Stomach (tissue), 9 donors: ENCODE results near the gene STRBP. TPM values are rescaled to one million over a fixed set of nuclear protein-coding genes. Genes with fewer than 3 reads are reported as not detected.

Source experiments
- DNase-seq, 2 donors: peaks; one replicate each; pipeline versions ENCODE4 v3.0.0 to v3.0.0-alpha.2; 2013 to 2019
- H3K27ac ChIP-seq, 5 donors: fragments of 200-600 bp in 4 of 5; sonication (generic) in 4 of 5; one replicate each; pipeline ENCODE4 v1.5.1; 2013 to 2019; ENCODE audit warnings: mild to moderate bottlenecking in 1 of 5, moderate library complexity in 1 of 5
- H3K27me3 ChIP-seq, 3 donors: fragments of 200-600 bp; sonication (generic); one replicate each; pipeline ENCODE4 v1.5.1; 2017 to 2019; ENCODE audit warnings: mixed run types in 1 of 3
- H3K36me3 ChIP-seq, 4 donors: fragments of 200-600 bp; sonication (generic); 1 replicate in 3 of 4; 2 replicates in 1 of 4; pipeline ENCODE4 v1.5.1; 2016 to 2019
- H3K4me1 ChIP-seq, 4 donors: fragments of 200-600 bp; sonication (generic); one replicate each; pipeline ENCODE4 v1.5.1; 2016 to 2019
- H3K4me3 ChIP-seq, 4 donors: fragments of 200-600 bp; sonication (generic) in 3 of 4; one replicate each; pipeline ENCODE4 v1.5.1; 2016 to 2019; ENCODE audit warnings: mild to moderate bottlenecking in 1 of 4
- H3K9me3 ChIP-seq, 4 donors: fragments of 200-600 bp; sonication (generic); one replicate each; pipeline ENCODE4 v1.5.1; 2016 to 2019
- EP300 ChIP-seq: sonication (generic); formaldehyde crosslinking; IDR thresholded peaks from one replicate; pipeline ENCODE4 v1.6.1; 2017; ENCODE audit warnings: antibody characterized with exemption
- POLR2A ChIP-seq, 4 donors: fragments of 450-650 bp; IDR thresholded peaks; one replicate each; pipeline ENCODE4 v1.6.1; 2016; ENCODE audit warnings: antibody characterized with exemption in 4 of 4, control low read depth in 2 of 4, mild to moderate bottlenecking in 1 of 4, moderate library complexity in 1 of 4
- POLR2AphosphoS5 ChIP-seq, 3 donors: sonication (generic); formaldehyde crosslinking; IDR thresholded peaks; one replicate each; pipeline ENCODE4 v1.6.1; 2016; ENCODE audit warnings: antibody characterized with exemption in 3 of 3
- WGBS, 5 donors: extraction: QIAGEN DNeasy Blood & Tissue Kit in 3 of 5; methylation state at CpG; one replicate each; pipeline versions ENCODE4 v1.1.5 to v1.1.7; 2013 to 2018; 5-methylcytosine and 5-hydroxymethylcytosine counted together
- intact Hi-C: fragments of 100-400 bp; cut with DNase I; formaldehyde crosslinking; loops from one replicate; pipeline ENCODE4 v1.15.1; 2023; ENCODE audit warnings: low total_unique reads
- polyA plus RNA-seq, 3 donors: library from polyadenylated mRNA; stranded (reverse); fragments of 200-250 nt; gene quantifications; one replicate each; pipeline ENCODE4 v1.2.3, GENCODE V29; 2013
- total RNA-seq, 5 donors: library from RNA; depleted of rRNA; stranded (reverse); fragments of >200 nt; gene quantifications; one replicate each; pipeline versions ENCODE4 v1.1.0 to v1.2.3, GENCODE V29; 2014 to 2016
- TF ChIP-seq, protein P1 (sequence below), 7 experiments: fragments of 450-650 bp in 4 of 7; fragments of 200-600 bp in 3 of 7; sonication (generic) in 3 of 7; IDR thresholded peaks; one replicate each; pipeline ENCODE4 v1.5.1; 2016 to 2019; ENCODE audit warnings: antibody characterized with exemption in 7 of 7, control low read depth in 2 of 7, mild to moderate bottlenecking in 1 of 7
- donor health status: healthy with polysubstance abuse.
- donor health status: Bipolar disorder and iron deficiency.
- donor health status: healthy.

The STRBP gene
- total and polyA plus RNA-seq, 8 donors: 5.5 to 21.0 (median 10.2) TPM

DNA sequence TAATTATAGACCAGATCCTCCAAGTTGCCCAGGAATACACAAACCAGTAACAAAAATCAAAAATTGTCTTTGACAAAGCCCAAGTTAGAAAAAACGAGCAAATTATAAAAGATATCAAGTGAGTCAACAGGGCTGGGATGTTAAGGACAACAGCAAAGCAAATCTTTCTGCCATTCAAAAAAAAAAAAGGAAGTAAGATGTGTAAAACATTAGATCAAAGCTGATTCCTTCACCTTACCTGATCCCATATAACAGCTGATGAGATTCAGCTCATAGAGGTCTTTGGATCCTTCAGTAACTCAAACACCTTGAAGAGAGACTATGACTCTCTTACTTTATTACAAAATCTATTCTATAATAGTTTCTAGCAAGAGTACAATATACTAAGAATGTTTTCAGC, 100.9 kb downstream of the STRBP start:
- DNase-seq: no peak
- Histone ChIP-seq H3K27me3 (no peaks in the 10 kb centered on the region), H3K36me3 (no peaks in the 10 kb centered on the region), H3K4me3 (no peak overlapping the region), H3K27ac (no peak overlapping the region), H3K9me3 (no peaks in the 10 kb centered on the region), H3K4me1 (peaks cover 0 to 3% (median under 1%) of the 10 kb centered on the region in 4 donors)
- TF ChIP-seq POLR2A (IDR thresholded peaks at IDR 0.05) (no peak), EP300 (no peak), POLR2AphosphoS5 (IDR thresholded peaks at IDR 0.05) (no peak)
- TF ChIP-seq, protein P1, sequence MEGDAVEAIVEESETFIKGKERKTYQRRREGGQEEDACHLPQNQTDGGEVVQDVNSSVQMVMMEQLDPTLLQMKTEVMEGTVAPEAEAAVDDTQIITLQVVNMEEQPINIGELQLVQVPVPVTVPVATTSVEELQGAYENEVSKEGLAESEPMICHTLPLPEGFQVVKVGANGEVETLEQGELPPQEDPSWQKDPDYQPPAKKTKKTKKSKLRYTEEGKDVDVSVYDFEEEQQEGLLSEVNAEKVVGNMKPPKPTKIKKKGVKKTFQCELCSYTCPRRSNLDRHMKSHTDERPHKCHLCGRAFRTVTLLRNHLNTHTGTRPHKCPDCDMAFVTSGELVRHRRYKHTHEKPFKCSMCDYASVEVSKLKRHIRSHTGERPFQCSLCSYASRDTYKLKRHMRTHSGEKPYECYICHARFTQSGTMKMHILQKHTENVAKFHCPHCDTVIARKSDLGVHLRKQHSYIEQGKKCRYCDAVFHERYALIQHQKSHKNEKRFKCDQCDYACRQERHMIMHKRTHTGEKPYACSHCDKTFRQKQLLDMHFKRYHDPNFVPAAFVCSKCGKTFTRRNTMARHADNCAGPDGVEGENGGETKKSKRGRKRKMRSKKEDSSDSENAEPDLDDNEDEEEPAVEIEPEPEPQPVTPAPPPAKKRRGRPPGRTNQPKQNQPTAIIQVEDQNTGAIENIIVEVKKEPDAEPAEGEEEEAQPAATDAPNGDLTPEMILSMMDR (IDR thresholded peaks at IDR 0.05): no peak
- WGBS, 5 donors: 73 to 78% (median 75%) methylated on average over 1 of the region's 1 CpG
- intact Hi-C loops: no loop called here

DNA sequence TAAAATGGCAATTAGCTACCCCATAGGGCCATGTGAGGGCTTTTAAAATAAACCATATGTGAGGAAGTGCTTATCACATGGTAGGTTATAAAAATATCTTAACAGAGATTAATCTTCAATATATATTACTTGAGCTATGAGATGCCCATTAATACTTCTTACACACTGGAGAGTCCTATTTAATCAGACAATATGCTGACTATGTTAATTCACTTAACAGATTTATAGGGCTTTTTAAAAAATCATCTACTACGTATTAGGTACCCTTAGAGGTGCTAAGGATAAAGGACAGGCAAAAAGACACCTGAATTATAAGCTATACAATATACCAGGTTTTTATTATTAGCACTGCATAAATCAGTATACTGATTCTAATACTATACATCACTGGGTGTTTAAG, 102.6 kb downstream of the STRBP start:
- intact Hi-C loops: no loop called here
- no peak for DNase-seq
- H3K4me1 ChIP-seq: peaks cover 0 to 10% (median 4%) of the 10 kb centered on the region in 4 donors
- H3K36me3 ChIP-seq: no peaks in the 10 kb centered on the region
- no peak overlapping the region for H3K4me3 ChIP-seq
- TF ChIP-seq, protein P1 (IDR thresholded peaks at IDR 0.05): no peak
- no peak for TF ChIP-seq EP300
- TF ChIP-seq POLR2AphosphoS5 (IDR thresholded peaks at IDR 0.05): no peak
- TF ChIP-seq POLR2A (IDR thresholded peaks at IDR 0.05): no peak
- no peak overlapping the region for H3K27ac ChIP-seq
- no peaks in the 10 kb centered on the region for H3K9me3 ChIP-seq
- no peaks in the 10 kb centered on the region for H3K27me3 ChIP-seq
- 81 to 100% (median 100%) methylated on average over 1 of the region's 1 CpG for WGBS, 5 donors

GRCh38 chr9:123164285-123164684, 104.1 kb downstream of the STRBP start:
- Histone ChIP-seq H3K9me3 (no peaks in the 10 kb centered on the region), H3K27me3 (no peaks in the 10 kb centered on the region), H3K4me3 (no peak overlapping the region), H3K27ac (no peak overlapping the region), H3K4me1 (peaks cover 0 to 10% (median 4%) of the 10 kb centered on the region in 4 donors), H3K36me3 (no peaks in the 10 kb centered on the region)
- DNase-seq: no peak
- TF ChIP-seq EP300 (no peak), POLR2A (IDR thresholded peaks at IDR 0.05) (no peak), POLR2AphosphoS5 (IDR thresholded peaks at IDR 0.05) (no peak)
- TF ChIP-seq, protein P1 (IDR thresholded peaks at IDR 0.05): no peak
- 95 to 100% (median 97%) methylated on average over 2 of the region's 2 CpGs for WGBS, 5 donors
- intact Hi-C loops: no loop called here

- Histone ChIP-seq H3K27ac (no peak overlapping the region), H3K4me3 (no peak overlapping the region), H3K4me1 (peaks cover 0 to 10% (median 4%) of the 10 kb centered on the region in 4 donors), H3K9me3 (no peaks in the 10 kb centered on the region), H3K36me3 (peaks cover 0 to 5% (median 3%) of the 10 kb centered on the region in 4 donors), H3K27me3 (no peaks in the 10 kb centered on the region)
- TF ChIP-seq, protein P1 (IDR thresholded peaks at IDR 0.05): no peak
- TF ChIP-seq EP300 (no peak), POLR2AphosphoS5 (IDR thresholded peaks at IDR 0.05) (no peak), POLR2A (IDR thresholded peaks at IDR 0.05) (no peak)
- DNase-seq: no peak
- WGBS, 5 donors: 45 to 66% (median 48%) methylated on average over 2 of the region's 2 CpGs
- intact Hi-C loops: no loop called here
These were observed 105.5 kb downstream of the STRBP start for GRCh38 chr9:123162791-123163345.
